Measurements from ENCODE around the gene AHI1. TPM values are rescaled to one million over a fixed set of nuclear protein-coding genes. Genes with fewer than 3 reads are reported as not detected.

Gene AHI1
- 201 and 203 TPM in 2 replicates for total RNA-seq

DNA sequence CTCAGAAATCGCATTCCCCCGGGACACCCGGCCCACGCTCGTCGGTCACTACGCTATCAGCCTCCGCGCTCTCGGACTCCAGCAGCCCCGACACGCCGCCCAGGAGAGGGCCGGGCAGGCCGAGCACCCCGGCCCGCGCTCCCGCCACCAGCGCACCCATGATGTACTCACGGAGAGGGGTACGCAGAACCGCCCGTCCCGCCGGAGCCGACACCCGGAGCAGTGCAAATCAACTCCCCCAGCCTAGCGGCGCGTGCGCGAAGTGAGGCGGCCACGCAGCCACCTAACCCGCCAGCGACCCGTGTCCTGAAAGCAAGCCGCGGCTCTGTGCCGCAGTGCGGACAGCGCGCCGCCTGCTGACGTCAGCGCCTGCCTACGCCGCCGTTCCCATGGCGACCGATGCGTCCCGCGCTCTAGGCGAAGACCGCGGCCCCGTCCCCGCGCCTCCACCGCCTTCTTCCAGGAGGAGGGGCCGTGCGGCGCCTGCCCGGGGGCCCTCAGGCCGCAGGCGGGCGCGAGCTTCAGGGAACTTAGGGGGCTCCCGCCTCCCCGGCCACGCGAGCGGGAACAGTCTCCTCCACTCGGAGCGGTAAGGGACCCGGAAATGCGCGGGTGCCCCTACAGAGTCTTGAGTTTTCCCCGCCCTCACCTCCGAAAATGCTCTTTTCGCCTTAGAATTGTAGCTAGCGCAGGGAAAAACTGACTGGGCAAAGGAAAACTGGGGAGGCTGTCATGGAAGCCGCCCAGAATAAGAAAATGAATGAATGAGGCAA, at the start of gene AHI1:
AHI1 (minus strand) TSS at position 329 of the 773 bp plus-strand sequence. CDS start 5,503 bp downstream, outside the sequence.
- intact Hi-C loops (cut with micrococcal nuclease), result loop anchor here (1.0 to 10.0 kb wide), 6 partner anchors 40 to 793 kb away; partner anchors contain the start of gene MTFR2

DNA sequence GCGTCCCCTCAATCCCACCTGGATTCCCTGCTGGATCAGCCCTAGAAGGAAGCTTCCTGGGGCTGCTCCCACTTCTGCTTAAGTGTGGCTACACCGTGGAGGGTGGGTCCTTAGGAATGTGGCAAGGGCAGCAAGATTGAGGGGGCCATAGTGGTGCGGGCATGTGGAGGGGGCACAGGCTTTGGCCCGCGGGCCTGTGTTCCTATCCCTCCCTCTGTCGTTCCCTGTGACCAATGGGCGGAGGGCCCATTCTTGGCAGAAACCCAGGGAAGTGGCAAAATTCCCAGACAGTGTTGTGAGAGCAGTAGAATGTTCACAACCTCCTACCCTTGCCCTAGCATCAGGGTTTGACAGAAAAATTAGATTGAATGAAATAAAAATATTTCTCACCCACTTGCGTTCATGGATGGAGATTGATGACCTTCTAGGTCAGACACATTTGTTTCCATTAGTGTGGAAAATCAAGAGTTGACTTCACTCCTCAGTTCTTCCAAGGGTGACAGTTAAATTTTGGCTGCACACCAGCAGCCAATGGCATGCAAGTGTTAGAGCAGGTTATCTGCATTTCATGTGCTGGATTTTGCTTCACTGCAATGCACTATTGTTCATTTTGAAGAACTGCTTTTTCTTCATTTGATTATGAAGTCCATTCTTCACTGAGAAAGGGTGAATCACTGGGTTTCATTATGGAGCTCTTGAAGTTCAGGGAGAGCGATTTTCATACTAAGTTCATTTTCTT, 49.3 kb upstream of the AHI1 start:
- H3K4me1 Mint-ChIP-seq (ENCODE audit: low read depth), result peaks cover 44% of the 10 kb centered on the region
- H3K4me3 Mint-ChIP-seq (ENCODE audit: low read depth), result no peak overlapping the region
- H3K9me3 Mint-ChIP-seq, result peaks cover 28% of the 10 kb centered on the region
- intact Hi-C loops (cut with micrococcal nuclease), result no loop called here
- H3K27me3 Mint-ChIP-seq (ENCODE audit: low read depth), result no peaks in the 10 kb centered on the region
- DNase-seq (ENCODE audit: low spot score), result no peak
- peaks cover 34% of the 10 kb centered on the region for H3K36me3 Mint-ChIP-seq (ENCODE audit: low read depth)
- H3K27ac Mint-ChIP-seq, result no peak overlapping the region

More for the DNA sequence above, at the start of gene AHI1:
- Mint-ChIP-seq H3K36me3 (ENCODE audit: low read depth) (peaks cover 45% of the 10 kb centered on the region), H3K27me3 (ENCODE audit: low read depth) (no peaks in the 10 kb centered on the region), H3K27ac (no peak within 1 kb of the TSS), H3K4me1 (ENCODE audit: low read depth) (peaks cover 20% of the 10 kb centered on the region), H3K9me3 (no peaks in the 10 kb centered on the region), H3K4me3 (ENCODE audit: low read depth) (no peak within 1 kb of the TSS)
- DNase-seq (ENCODE audit: low spot score), result peak; percentile 88

GRCh38 chr6:135546206-135546605, 48.7 kb upstream of the AHI1 start:
- intact Hi-C loops (cut with micrococcal nuclease), result no loop called here
- peaks cover 41% of the 10 kb centered on the region for H3K36me3 Mint-ChIP-seq (ENCODE audit: low read depth)
- peaks cover 50% of the 10 kb centered on the region for H3K4me1 Mint-ChIP-seq (ENCODE audit: low read depth)
- H3K27me3 Mint-ChIP-seq (ENCODE audit: low read depth), result no peaks in the 10 kb centered on the region
- no peak overlapping the region for H3K27ac Mint-ChIP-seq
- no peak overlapping the region for H3K4me3 Mint-ChIP-seq (ENCODE audit: low read depth)
- DNase-seq (ENCODE audit: low spot score), result no peak
- H3K9me3 Mint-ChIP-seq, result peaks cover 32% of the 10 kb centered on the region

DNA sequence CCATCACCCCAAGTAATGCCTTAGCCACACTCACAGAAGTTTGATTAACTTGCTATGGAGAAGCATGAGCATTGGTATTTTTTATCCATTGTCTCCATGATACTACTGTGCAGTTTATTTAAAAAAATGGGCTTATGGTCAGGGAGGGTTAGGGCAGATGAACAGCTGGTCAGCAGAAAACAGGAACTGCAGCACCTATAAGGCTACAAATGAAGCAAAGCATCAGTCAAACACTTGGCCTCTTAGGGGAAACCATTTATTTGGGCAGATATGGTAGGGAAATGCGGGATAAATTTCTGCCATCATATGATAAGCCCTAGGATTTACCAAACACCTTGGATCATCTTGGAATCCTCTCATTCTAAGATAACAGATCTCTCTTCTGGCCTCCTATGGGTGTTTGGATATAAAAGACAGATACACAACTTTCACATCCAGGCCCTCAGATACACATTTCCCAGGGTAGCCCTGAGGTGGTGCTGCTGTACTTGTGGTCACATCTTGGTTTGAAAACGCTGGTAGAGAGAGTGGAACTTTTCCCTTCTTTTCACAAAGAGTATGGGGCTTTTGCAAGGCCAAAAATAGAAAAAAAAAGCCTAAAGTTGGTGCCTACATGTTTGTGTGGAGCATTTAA, 42.8 kb upstream of the AHI1 start:
- Mint-ChIP-seq H3K36me3 (ENCODE audit: low read depth) (peaks cover 46% of the 10 kb centered on the region), H3K27me3 (ENCODE audit: low read depth) (no peaks in the 10 kb centered on the region), H3K27ac (peak overlapping the region; percentile 88), H3K4me3 (ENCODE audit: low read depth) (no peak overlapping the region), H3K4me1 (ENCODE audit: low read depth) (peaks cover 75% of the 10 kb centered on the region), H3K9me3 (peaks cover 32% of the 10 kb centered on the region)
- DNase-seq (ENCODE audit: low spot score), result no peak
- intact Hi-C loops (cut with micrococcal nuclease), result no loop called here

GRCh38 chr6:135537741-135538301, 40.3 kb upstream of the AHI1 start:
- intact Hi-C loops (cut with micrococcal nuclease), result loop anchor here (1.0 to 5.0 kb wide), 14 partner anchors 23 to 634 kb away; partner anchors contain the start of gene PDE7B
- peaks cover 19% of the 10 kb centered on the region for H3K9me3 Mint-ChIP-seq
- no peaks in the 10 kb centered on the region for H3K27me3 Mint-ChIP-seq (ENCODE audit: low read depth)
- H3K4me1 Mint-ChIP-seq (ENCODE audit: low read depth), result peaks cover 72% of the 10 kb centered on the region
- H3K4me3 Mint-ChIP-seq (ENCODE audit: low read depth), result peak overlapping the region; percentile 53
- peak; percentile 65 for DNase-seq (ENCODE audit: low spot score)
- H3K36me3 Mint-ChIP-seq (ENCODE audit: low read depth), result peaks cover 33% of the 10 kb centered on the region
- H3K27ac Mint-ChIP-seq, result peak overlapping the region; percentile 88

DNA sequence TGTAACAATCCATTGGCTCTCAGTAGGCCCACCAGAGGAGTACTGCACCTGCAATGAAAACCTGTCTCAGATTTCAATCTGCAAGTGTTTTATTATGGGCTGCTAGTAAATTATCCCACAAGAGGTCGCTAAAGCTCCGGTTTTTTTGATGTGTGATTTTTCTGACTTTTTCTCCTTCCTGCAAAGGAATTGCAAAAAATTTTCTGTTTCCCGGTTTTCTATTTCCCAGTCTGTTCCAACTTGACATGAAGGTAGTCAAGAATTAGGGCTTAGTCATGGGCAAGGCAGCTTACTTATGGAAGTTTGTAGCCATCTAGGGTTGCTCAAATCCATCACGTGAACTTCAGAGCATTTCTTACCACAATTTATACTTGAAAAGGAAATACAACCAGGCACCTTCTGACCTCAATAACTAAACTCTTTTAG, 38.5 kb upstream of the AHI1 start:
- Mint-ChIP-seq H3K27me3 (ENCODE audit: low read depth) (no peaks in the 10 kb centered on the region), H3K9me3 (peaks cover 5% of the 10 kb centered on the region), H3K4me3 (ENCODE audit: low read depth) (peak overlapping the region; percentile 28), H3K27ac (peak overlapping the region; percentile 78), H3K36me3 (ENCODE audit: low read depth) (peaks cover 15% of the 10 kb centered on the region), H3K4me1 (ENCODE audit: low read depth) (peaks cover 56% of the 10 kb centered on the region)
- peak; percentile 20 for DNase-seq (ENCODE audit: low spot score)
- intact Hi-C loops (cut with micrococcal nuclease), result loop anchor here (1.0 to 5.0 kb wide), 5 partner anchors 166 to 690 kb away; partner anchors contain the start of gene PDE7B

DNA sequence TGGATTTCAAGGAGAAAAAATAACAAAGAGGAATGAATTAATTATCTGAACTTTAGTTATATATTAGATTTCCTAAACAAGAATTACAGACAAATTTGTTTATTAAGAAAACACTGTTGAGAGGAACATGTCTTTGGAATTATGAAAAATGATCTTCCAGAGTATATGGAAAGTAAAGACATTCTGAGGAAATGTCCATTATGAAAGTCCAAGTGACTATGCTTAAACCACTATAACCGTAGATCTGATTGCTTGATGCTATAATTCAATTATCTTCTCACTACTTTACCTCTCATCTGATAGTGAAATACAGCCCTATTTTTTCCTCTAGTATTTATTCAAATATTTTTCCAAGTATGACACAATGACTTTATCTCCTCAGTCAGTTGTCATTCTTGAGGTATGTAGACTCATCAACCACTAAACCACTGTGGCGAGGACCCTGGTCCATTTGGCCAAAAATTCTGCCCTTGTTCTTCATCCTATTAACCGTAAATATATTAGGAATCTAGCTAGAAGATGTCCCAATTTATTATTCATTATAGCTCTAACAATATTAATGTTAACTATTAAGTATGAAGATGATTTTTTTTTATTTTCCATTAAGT, 37.3 kb upstream of the AHI1 start:
- Mint-ChIP-seq H3K27me3 (ENCODE audit: low read depth) (no peaks in the 10 kb centered on the region), H3K36me3 (ENCODE audit: low read depth) (peaks cover 6% of the 10 kb centered on the region)

DNA sequence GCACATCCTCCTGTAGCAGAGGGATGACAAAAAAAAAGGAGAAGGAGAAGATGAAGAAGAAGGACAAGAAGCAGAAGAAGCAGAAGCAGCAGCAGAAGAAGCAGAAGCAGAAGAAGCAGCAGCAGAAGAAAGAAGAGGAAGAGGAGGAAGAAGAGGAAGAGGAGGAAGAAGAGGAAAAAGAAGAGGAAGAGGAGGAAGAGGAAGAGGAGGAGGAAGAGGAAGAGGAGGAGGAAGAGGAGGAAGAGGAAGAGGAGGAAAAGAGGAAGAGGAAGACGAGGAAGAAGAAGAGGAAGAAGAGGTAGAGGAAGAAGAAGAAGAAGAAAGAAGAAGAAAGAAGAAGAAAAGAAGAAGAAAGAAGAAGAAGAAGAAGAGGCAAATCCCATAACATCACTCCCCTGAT, 35.0 kb upstream of the AHI1 start:
- Mint-ChIP-seq H3K27ac (no peak overlapping the region), H3K27me3 (ENCODE audit: low read depth) (no peaks in the 10 kb centered on the region), H3K36me3 (ENCODE audit: low read depth) (no peaks in the 10 kb centered on the region), H3K4me1 (ENCODE audit: low read depth) (peaks cover 26% of the 10 kb centered on the region), H3K9me3 (no peaks in the 10 kb centered on the region), H3K4me3 (ENCODE audit: low read depth) (no peak overlapping the region)
- intact Hi-C loops (cut with micrococcal nuclease), result no loop called here
- DNase-seq (ENCODE audit: low spot score), result no peak

More for the DNA sequence above, 37.3 kb upstream of the AHI1 start:
- no peak overlapping the region for H3K27ac Mint-ChIP-seq
- H3K4me1 Mint-ChIP-seq (ENCODE audit: low read depth), result peaks cover 45% of the 10 kb centered on the region
- H3K9me3 Mint-ChIP-seq, result peaks cover 5% of the 10 kb centered on the region
- intact Hi-C loops (cut with micrococcal nuclease), result loop anchor here (5.0 kb wide), 3 partner anchors 167 to 637 kb away; no protein-coding TSS in a partner anchor
- DNase-seq (ENCODE audit: low spot score), result no peak
- no peak overlapping the region for H3K4me3 Mint-ChIP-seq (ENCODE audit: low read depth)

- Mint-ChIP-seq H3K36me3 (ENCODE audit: low read depth) (no peaks in the 10 kb centered on the region), H3K4me1 (ENCODE audit: low read depth) (peaks cover 21% of the 10 kb centered on the region), H3K27ac (no peak overlapping the region), H3K4me3 (ENCODE audit: low read depth) (no peak overlapping the region), H3K27me3 (ENCODE audit: low read depth) (no peaks in the 10 kb centered on the region), H3K9me3 (no peaks in the 10 kb centered on the region)
- intact Hi-C loops (cut with micrococcal nuclease), result no loop called here
- no peak for DNase-seq (ENCODE audit: low spot score)
Observed at GRCh38 chr6:135531954-135532490, 34.5 kb upstream of the AHI1 start.

- H3K9me3 Mint-ChIP-seq, result no peaks in the 10 kb centered on the region
- H3K36me3 Mint-ChIP-seq (ENCODE audit: low read depth), result no peaks in the 10 kb centered on the region
- no peaks in the 10 kb centered on the region for H3K27me3 Mint-ChIP-seq (ENCODE audit: low read depth)
- H3K4me3 Mint-ChIP-seq (ENCODE audit: low read depth), result no peak overlapping the region
- peaks cover 12% of the 10 kb centered on the region for H3K4me1 Mint-ChIP-seq (ENCODE audit: low read depth)
- no peak for DNase-seq (ENCODE audit: low spot score)
- intact Hi-C loops (cut with micrococcal nuclease), result no loop called here
- no peak overlapping the region for H3K27ac Mint-ChIP-seq
Observed at GRCh38 chr6:135530113-135530512, 32.6 kb upstream of the AHI1 start.

DNA sequence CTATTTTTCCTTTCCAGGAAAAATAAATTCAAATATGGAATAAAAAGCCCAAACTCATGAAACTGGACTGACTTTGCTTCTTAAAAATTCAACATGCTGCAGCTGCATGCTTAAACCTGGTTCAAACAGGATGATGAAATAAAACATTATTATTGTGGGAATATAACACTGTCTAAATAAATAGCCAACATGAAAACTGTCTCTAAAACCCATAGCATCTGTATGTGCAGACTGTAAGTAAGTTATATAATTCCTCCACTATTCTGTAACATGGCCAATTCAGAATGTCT, 30.4 kb upstream of the AHI1 start:
- no peak overlapping the region for H3K4me3 Mint-ChIP-seq (ENCODE audit: low read depth)
- peaks cover 4% of the 10 kb centered on the region for H3K9me3 Mint-ChIP-seq
- peaks cover 3% of the 10 kb centered on the region for H3K36me3 Mint-ChIP-seq (ENCODE audit: low read depth)
- DNase-seq (ENCODE audit: low spot score), result no peak
- no peaks in the 10 kb centered on the region for H3K27me3 Mint-ChIP-seq (ENCODE audit: low read depth)
- H3K27ac Mint-ChIP-seq, result no peak overlapping the region
- H3K4me1 Mint-ChIP-seq (ENCODE audit: low read depth), result peaks cover 13% of the 10 kb centered on the region
- intact Hi-C loops (cut with micrococcal nuclease), result no loop called here
